IMR-90 (cell line): ENCODE measurements around the gene PRR22.

Source experiments
- BHLHE40 ChIP-seq: fragments of 150-350 bp; IDR thresholded peaks from 2 replicates; pipeline ENCODE4 v1.6.1; 2016; ENCODE audit warnings: mild to moderate bottlenecking, low read depth, low read length
- CEBPB ChIP-seq: IDR thresholded peaks from 2 replicates; pipeline ENCODE4 v1.6.1; 2012; ENCODE audit warnings: low read depth, low read length, improper control_type of control experiment
- MAFK ChIP-seq: IDR thresholded peaks from 2 replicates; pipeline ENCODE4 v1.6.1; 2012; ENCODE audit warnings: low read depth, low read length, improper control_type of control experiment
- NFE2L2 ChIP-seq: fragments of 150-350 bp; IDR thresholded peaks from 2 replicates; pipeline ENCODE4 v1.6.1; 2016; ENCODE audit warnings: low read depth, mild to moderate bottlenecking, low read length
- POLR2A ChIP-seq: IDR thresholded peaks from 2 replicates; pipeline ENCODE4 v1.6.1; 2012; ENCODE audit warnings: mild to moderate bottlenecking, low read depth, low read length
- RAD21 ChIP-seq: IDR thresholded peaks from 2 replicates; pipeline ENCODE4 v1.6.1; 2012; ENCODE audit warnings: low read length, improper control_type of control experiment
- RCOR1 ChIP-seq: IDR thresholded peaks from 2 replicates; pipeline ENCODE4 v1.6.1; 2012; ENCODE audit warnings: mild to moderate bottlenecking, low read length, improper control_type of control experiment; ENCODE audit not compliant: insufficient replicate concordance
- TF ChIP-seq, protein P1 (sequence below): conservative IDR thresholded peaks from 2 replicates; pipeline ENCODE4 v1.5.1; 2012; ENCODE audit warnings: mild to moderate bottlenecking, low read depth, low read length, improper control_type of control experiment

DNA sequence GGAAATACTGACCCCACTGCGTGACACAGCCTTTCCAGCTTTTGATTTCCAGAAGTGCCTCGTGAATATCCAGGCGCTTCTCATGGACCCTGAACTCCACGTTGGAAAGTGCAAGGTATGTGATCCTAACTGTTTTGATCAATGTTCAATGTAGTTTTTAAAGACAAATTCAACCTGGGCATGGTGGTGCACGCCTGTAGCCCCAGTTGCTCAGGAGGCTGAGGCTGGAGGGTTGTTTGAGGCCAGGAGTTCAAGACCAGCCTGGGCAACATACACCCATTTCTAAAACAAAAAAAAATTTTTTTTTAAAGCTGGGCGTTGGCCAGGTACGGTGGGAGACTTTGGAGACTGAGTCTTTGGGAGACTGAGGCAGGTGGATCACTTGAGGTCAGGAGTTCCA lies 32.8 kb downstream of the PRR22 start:
- TF ChIP-seq, protein P1, sequence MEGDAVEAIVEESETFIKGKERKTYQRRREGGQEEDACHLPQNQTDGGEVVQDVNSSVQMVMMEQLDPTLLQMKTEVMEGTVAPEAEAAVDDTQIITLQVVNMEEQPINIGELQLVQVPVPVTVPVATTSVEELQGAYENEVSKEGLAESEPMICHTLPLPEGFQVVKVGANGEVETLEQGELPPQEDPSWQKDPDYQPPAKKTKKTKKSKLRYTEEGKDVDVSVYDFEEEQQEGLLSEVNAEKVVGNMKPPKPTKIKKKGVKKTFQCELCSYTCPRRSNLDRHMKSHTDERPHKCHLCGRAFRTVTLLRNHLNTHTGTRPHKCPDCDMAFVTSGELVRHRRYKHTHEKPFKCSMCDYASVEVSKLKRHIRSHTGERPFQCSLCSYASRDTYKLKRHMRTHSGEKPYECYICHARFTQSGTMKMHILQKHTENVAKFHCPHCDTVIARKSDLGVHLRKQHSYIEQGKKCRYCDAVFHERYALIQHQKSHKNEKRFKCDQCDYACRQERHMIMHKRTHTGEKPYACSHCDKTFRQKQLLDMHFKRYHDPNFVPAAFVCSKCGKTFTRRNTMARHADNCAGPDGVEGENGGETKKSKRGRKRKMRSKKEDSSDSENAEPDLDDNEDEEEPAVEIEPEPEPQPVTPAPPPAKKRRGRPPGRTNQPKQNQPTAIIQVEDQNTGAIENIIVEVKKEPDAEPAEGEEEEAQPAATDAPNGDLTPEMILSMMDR: no peak
- TF ChIP-seq POLR2A (no peak), BHLHE40 (no peak), MAFK (no peak), NFE2L2 (no peak), RAD21 (no peak), RCOR1 (no peak), CEBPB (no peak)
